H1 (cell line): Measurements from ENCODE around the gene ANXA6. TPM values are rescaled to one million over a fixed set of nuclear protein-coding genes. Genes with fewer than 3 reads are reported as not detected.

Source experiments
- CTCF ChIA-PET: fragments of 300-600 bp; sonication (Branson Sonifier 250); formaldehyde crosslinking; loops from one replicate; lab custom pipeline; 2021; ENCODE audit not compliant: partially characterized antibody; lab: Charles Lee
- POLR2A ChIA-PET: fragments of 300-600 bp; sonication (Branson Sonifier 250); formaldehyde crosslinking; loops from one replicate; lab custom pipeline; 2021; ENCODE audit warnings: inconsistent platforms; ENCODE audit not compliant: partially characterized antibody; lab: Charles Lee
- DNase-seq, 2 experiments: peaks; one replicate each; pipeline versions ENCODE4 v3.0.0 to v3.0.0-alpha.2; 2010 to 2022; ENCODE audit warnings: low spot score in 2 of 2, low read depth in 1 of 2, mixed read lengths in 1 of 2
- FAIRE-seq: peaks from 2 replicates; lab custom pipeline; 2011; peaks lifted over from hg19 to GRCh38; lab: Jason Lieb, UNC
- H2AFZ ChIP-seq: 2 replicates; pipeline ENCODE4 v1.8.1; 2012; ENCODE audit warnings: low read length, inconsistent platforms
- H2AK5ac ChIP-seq: 2 replicates; pipeline ENCODE4 v1.6.1; 2013; ENCODE audit warnings: low read depth, low read length
- H2BK120ac ChIP-seq: replicated peaks from 2 replicates; pipeline ENCODE3; 2013; ENCODE audit warnings: low read depth, low read length, inconsistent platforms
- H2BK12ac ChIP-seq: 2 replicates; pipeline ENCODE4 v1.6.1; 2013; ENCODE audit warnings: low read depth, low read length
- H2BK15ac ChIP-seq: 2 replicates; pipeline ENCODE4 v1.6.1; 2013; ENCODE audit warnings: low read length
- H2BK20ac ChIP-seq: 2 replicates; pipeline ENCODE4 v1.6.1; 2013; ENCODE audit warnings: low read length
- H2BK5ac ChIP-seq: 2 replicates; pipeline ENCODE4 v1.6.1; 2013; ENCODE audit warnings: low read depth, low read length
- H3K14ac ChIP-seq: 2 replicates; pipeline ENCODE4 v1.6.1; 2013; ENCODE audit warnings: inconsistent platforms; ENCODE audit not compliant: insufficient read length
- H3K18ac ChIP-seq: 2 replicates; pipeline ENCODE4 v1.6.1; 2013; ENCODE audit warnings: low read length; ENCODE audit errors: extremely low read depth
- H3K23ac ChIP-seq: 2 replicates; pipeline ENCODE4 v1.6.1; 2013; ENCODE audit warnings: inconsistent platforms; ENCODE audit not compliant: insufficient read length
- H3K23me2 ChIP-seq: 2 replicates; pipeline ENCODE4 v1.6.1; 2013; ENCODE audit warnings: low read depth, low read length
- H3K27ac ChIP-seq: 2 replicates; pipeline ENCODE4 v1.6.1; 2011; ENCODE audit warnings: low read depth, low read length, inconsistent platforms
- H3K27me3 ChIP-seq, 4 experiments: replicated peaks in 1 of 4; 1 replicate in 1 of 4; 2 replicates in 3 of 4; pipeline versions ENCODE4 v1.6.1 to v1.8.1; 2011 to 2013; ENCODE audit warnings: low read length in 3 of 4, mild to moderate bottlenecking in 3 of 4, inconsistent platforms in 2 of 4, mixed read lengths in 2 of 4, moderate library complexity in 1 of 4; ENCODE audit not compliant: control insufficient read depth in 3 of 4, insufficient read depth in 3 of 4; ENCODE audit errors: extremely low read depth in 1 of 4
- H3K36me3 ChIP-seq, 4 experiments: 2 replicates each; pipeline versions ENCODE4 v1.6.1 to v1.8.1; 2011 to 2013; ENCODE audit warnings: mild to moderate bottlenecking in 4 of 4, low read length in 3 of 4, moderate library complexity in 2 of 4, control low read depth in 1 of 4, inconsistent platforms in 1 of 4; ENCODE audit not compliant: insufficient read depth in 4 of 4, control insufficient read depth in 2 of 4
- H3K4ac ChIP-seq: replicated peaks from 2 replicates; pipeline ENCODE3; 2013; ENCODE audit warnings: low read length, low read depth, mixed read lengths, inconsistent platforms; ENCODE audit not compliant: insufficient read length
- H3K4me1 ChIP-seq, 4 experiments: replicated peaks in 1 of 4; 1 replicate in 1 of 4; 2 replicates in 3 of 4; pipeline versions ENCODE4 v1.6.1 to v1.8.1; 2011 to 2013; ENCODE audit warnings: low read length in 3 of 4, inconsistent platforms in 2 of 4, mixed read lengths in 1 of 4; ENCODE audit not compliant: insufficient read depth in 4 of 4, control insufficient read depth in 3 of 4
- H3K4me2 ChIP-seq, 2 experiments: 2 replicates each; pipeline versions ENCODE4 v1.6.1 to v1.8.1; 2011 to 2013; ENCODE audit warnings: low read depth in 2 of 2, low read length in 2 of 2, control low read depth in 1 of 2, inconsistent platforms in 1 of 2, mild to moderate bottlenecking in 1 of 2; ENCODE audit not compliant: insufficient read depth in 1 of 2
- H3K4me3 ChIP-seq, 4 experiments: fragments of 200-600, 300-600 bp in 1 of 4; sonication (generic), shearing (Covaris generic), sonication (Bioruptor Twin) in 1 of 4; 2 replicates each; pipeline versions ENCODE4 v1.5.1 to v1.8.1; 2011 to 2016; ENCODE audit warnings: low read length in 4 of 4, low read depth in 3 of 4, control low read depth in 2 of 4, inconsistent platforms in 2 of 4, mild to moderate bottlenecking in 2 of 4, mixed read lengths in 1 of 4, moderate library complexity in 1 of 4; ENCODE audit not compliant: insufficient read depth in 2 of 4; ENCODE audit errors: extremely low read depth in 1 of 4
- H3K56ac ChIP-seq: replicated peaks from 2 replicates; pipeline ENCODE3; 2013; ENCODE audit warnings: low read depth, mild to moderate bottlenecking, mixed read lengths, low read length, inconsistent platforms; ENCODE audit not compliant: insufficient read length
- H3K79me1 ChIP-seq: 2 replicates; pipeline ENCODE4 v1.6.1; 2013; ENCODE audit warnings: low read depth, low read length, control low read depth
- H3K79me2 ChIP-seq, 2 experiments: 2 replicates each; pipeline versions ENCODE4 v1.6.1 to v1.8.1; 2012 to 2013; ENCODE audit warnings: low read length in 2 of 2, mild to moderate bottlenecking in 2 of 2, inconsistent platforms in 1 of 2; ENCODE audit not compliant: insufficient read depth in 2 of 2, control insufficient read depth in 1 of 2
- H3K9ac ChIP-seq, 4 experiments: replicated peaks in 1 of 4; 1 replicate in 1 of 4; 2 replicates in 3 of 4; pipeline versions ENCODE4 v1.6.1 to v1.8.1; 2011 to 2013; ENCODE audit warnings: low read depth in 3 of 4, low read length in 3 of 4, control low read depth in 2 of 4, mild to moderate bottlenecking in 2 of 4, moderate library complexity in 2 of 4, inconsistent platforms in 1 of 4; ENCODE audit errors: extremely low read depth in 1 of 4
- H3K9me3 ChIP-seq, 2 experiments: 2 replicates each; pipeline versions ENCODE4 v1.6.1 to v1.8.1; 2012 to 2013; ENCODE audit warnings: mild to moderate bottlenecking in 2 of 2, moderate library complexity in 2 of 2, control low read depth in 1 of 2, inconsistent platforms in 1 of 2, low read depth in 1 of 2, low read length in 1 of 2, mixed read lengths in 1 of 2; ENCODE audit not compliant: insufficient read depth in 2 of 2
- H4K20me1 ChIP-seq, 2 experiments: replicated peaks in 1 of 2; 2 replicates each; pipeline versions ENCODE3 to v1.8.1; 2011 to 2013; ENCODE audit warnings: inconsistent platforms in 2 of 2, low read length in 2 of 2, mild to moderate bottlenecking in 1 of 2; ENCODE audit not compliant: insufficient read depth in 2 of 2, control insufficient read depth in 1 of 2
- H4K5ac ChIP-seq: 2 replicates; pipeline ENCODE4 v1.6.1; 2013; ENCODE audit warnings: low read length, low read depth, mixed read lengths, inconsistent platforms; ENCODE audit not compliant: insufficient read length
- H4K8ac ChIP-seq: 2 replicates; pipeline ENCODE4 v1.8.0; 2013; ENCODE audit warnings: mild to moderate bottlenecking, moderate library complexity, low read length, inconsistent platforms; ENCODE audit not compliant: insufficient read depth; ENCODE audit errors: extremely low read depth
- H4K91ac ChIP-seq: replicated peaks from 2 replicates; pipeline ENCODE3; 2013; ENCODE audit warnings: low read length, mixed read lengths, inconsistent platforms; ENCODE audit not compliant: insufficient read length
- CBX5 ChIP-seq: fragments of 300-800, 300-1000 bp; sonication (generic); IDR thresholded peaks from 2 replicates; pipeline ENCODE4 v1.7.1; 2016; ENCODE audit warnings: antibody characterized with exemption, low read length, low read depth
- CBX8 ChIP-seq: fragments of 300-800, 300-1000 bp; sonication (generic); IDR thresholded peaks from 2 replicates; pipeline ENCODE4 v1.7.1; 2016; ENCODE audit warnings: low read depth, low read length, borderline replicate concordance
- CHD1 ChIP-seq: IDR thresholded peaks from 2 replicates; pipeline ENCODE4 v1.6.1; 2012; ENCODE audit warnings: low read depth, low read length, improper control_type of control experiment
- EGR1 ChIP-seq: IDR thresholded peaks from 2 replicates; pipeline ENCODE4 v1.6.1; 2011; ENCODE audit warnings: low read depth, low read length, borderline replicate concordance
- EP300 ChIP-seq, 2 experiments: IDR thresholded peaks; 1 replicate in 1 of 2; 2 replicates in 1 of 2; pipeline ENCODE4 v1.6.1; 2011 to 2012; ENCODE audit warnings: low read depth in 2 of 2, low read length in 2 of 2, mild to moderate bottlenecking in 2 of 2, borderline replicate concordance in 1 of 2, inconsistent platforms in 1 of 2, moderate library complexity in 1 of 2
- EZH2 ChIP-seq: fragments of 200-600 bp; sonication (generic); IDR thresholded peaks from 2 replicates; pipeline ENCODE4 v1.7.1; 2012; ENCODE audit warnings: low read depth, mild to moderate bottlenecking, moderate library complexity, low read length, inconsistent platforms; ENCODE audit not compliant: severe bottlenecking
- JUN ChIP-seq: IDR thresholded peaks from 2 replicates; pipeline ENCODE4 v1.6.1; 2011; ENCODE audit warnings: low read depth, mild to moderate bottlenecking, improper control_type of control experiment, low read length
- MAFK ChIP-seq: IDR thresholded peaks from 2 replicates; pipeline ENCODE4 v1.6.1; 2012; ENCODE audit warnings: low read depth, mild to moderate bottlenecking, improper control_type of control experiment, low read length
- NRF1 ChIP-seq: IDR thresholded peaks from 2 replicates; pipeline ENCODE4 v1.6.1; 2011; ENCODE audit warnings: mild to moderate bottlenecking, low read depth, low read length, improper control_type of control experiment
- POU5F1 ChIP-seq: IDR thresholded peaks from 2 replicates; pipeline ENCODE4 v1.6.1; 2011; ENCODE audit warnings: low read depth, mild to moderate bottlenecking, low read length, moderate library complexity
- RBBP5 ChIP-seq: IDR thresholded peaks from 2 replicates; pipeline ENCODE4 v1.7.1; 2012; ENCODE audit warnings: low read depth, mild to moderate bottlenecking, inconsistent platforms, low read length, moderate library complexity, borderline replicate concordance
- RFX5 ChIP-seq: IDR thresholded peaks from 2 replicates; pipeline ENCODE4 v1.6.1; 2011; ENCODE audit warnings: low read depth, low read length, improper control_type of control experiment, borderline replicate concordance
- SP2 ChIP-seq: IDR thresholded peaks from 2 replicates; pipeline ENCODE4 v1.6.1; 2012; ENCODE audit warnings: mild to moderate bottlenecking, low read length, inconsistent platforms
- TAF7 ChIP-seq: optimal IDR thresholded peaks from 2 replicates; pipeline ENCODE3; 2011; ENCODE audit warnings: low read depth, mild to moderate bottlenecking, inconsistent platforms, low read length, moderate library complexity, borderline replicate concordance
- WGBS, 2 experiments: shearing (Covaris generic) in 1 of 2; methylation state at CpG; one replicate each; pipeline versions ENCODE4 v1.1.6 to v1.1.7; 2013 to 2015; ENCODE audit warnings: low lambda C conversion rate in 2 of 2, mixed read lengths in 2 of 2, inconsistent platforms in 1 of 2, low coverage in 1 of 2, missing lambda C conversion rate in 1 of 2; ENCODE audit not compliant: insufficient replicate concordance in 2 of 2, insufficient coverage in 1 of 2, insufficient read length in 1 of 2; ENCODE audit errors: extremely low coverage in 1 of 2, missing lambda C conversion rate in 1 of 2; 5-methylcytosine and 5-hydroxymethylcytosine counted together
- polyA plus RNA-seq, 7 experiments: library from polyadenylated mRNA; depleted of rRNA in 3 of 7; stranded (reverse) in 5 of 7; unstranded in 2 of 7; fragments of >200 nt in 5 of 7; fragments of 200-250 nt in 2 of 7; gene quantifications; 1 replicate in 5 of 7; 2 replicates in 1 of 7; 4 replicates in 1 of 7; pipeline versions ENCODE4 v1.2.1 to v1.2.3, GENCODE V29; 2011 to 2013; ENCODE audit warnings: missing spikeins in 2 of 7, mixed read lengths in 2 of 7
- total RNA-seq: library from RNA; stranded (reverse); fragmentation: NEBNext Ultra II Directional; extraction: Animal tissue kit (Norgen Biotek cat#: 25700); gene quantifications from 2 replicates; pipeline ENCODE4 v1.2.1, GENCODE V29; 2021

ANXA6 gene
- total and polyA plus RNA-seq, 2 of the 8 experiments (the other 6 are each of a cell fraction or from before 2014, with no cell fraction given) = 61.3 to 78.6 TPM

- H2AK5ac ChIP-seq = no peak overlapping the region
- H3K27me3 ChIP-seq = no peaks in the 10 kb centered on the region
- no peak overlapping the region for H4K8ac ChIP-seq
- no peak for DNase-seq
- H2BK20ac ChIP-seq = no peak overlapping the region
- no peak overlapping the region for H3K27ac ChIP-seq
- peaks cover 2 to 8% of the 10 kb centered on the region in 2 experiments for H4K20me1 ChIP-seq
- H4K5ac ChIP-seq = no peak overlapping the region
- no peaks in the 10 kb centered on the region for H3K79me2 ChIP-seq
- no peak overlapping the region for H3K4ac ChIP-seq
- no peak overlapping the region for H3K56ac ChIP-seq
- H3K18ac ChIP-seq = no peak overlapping the region
- no peak overlapping the region for H2BK120ac ChIP-seq
- H3K36me3 ChIP-seq = peaks cover 0 to 4% (median 0%) of the 10 kb centered on the region in 4 experiments; a peak in 2 of 8 replicates
- H3K23ac ChIP-seq = no peak overlapping the region
- ChIA-PET CTCF (interaction anchor here (4.6 to 14.2 kb wide), 6 partner anchors 16 to 113 kb away, joined by 42 to 777 read pairs (median 160); partner anchors contain the start of gene TNIP1), POLR2A (no interaction called here)
- no peak overlapping the region for H3K4me3 ChIP-seq
- no peak overlapping the region for H3K9ac ChIP-seq
- H3K9me3 ChIP-seq = peaks cover 0 to under 1% of the 10 kb centered on the region in 2 experiments; a peak in 1 of 4 replicates
- H3K4me1 ChIP-seq = no peaks in the 10 kb centered on the region
- no peak overlapping the region for H2BK15ac ChIP-seq
- H3K14ac ChIP-seq = no peak overlapping the region
- no peak overlapping the region for H4K91ac ChIP-seq
- no peak overlapping the region for H2BK5ac ChIP-seq
- WGBS, 2 experiments = 79% methylated on average over 3 of the region's 3 CpGs; no CpG with 5 or more reads in 1 of the 2 experiments
- H3K23me2 ChIP-seq = no peaks in the 10 kb centered on the region
- H3K4me2 ChIP-seq = no peak overlapping the region
- no peak overlapping the region for H2BK12ac ChIP-seq
- FAIRE-seq = no peak
- H2AFZ ChIP-seq = no peak overlapping the region
- H3K79me1 ChIP-seq = no peaks in the 10 kb centered on the region
- TF ChIP-seq MAFK (no peak), NRF1 (no peak), EZH2 (no peak), TAF7 (no peak), SP2 (no peak), CBX5 (no peak), CBX8 (no peak), EP300 (IDR thresholded peaks at IDR 0.05; ENCODE audit: borderline replicate concordance in 1 of 2, low read depth in 2 of 2, low read length in 2 of 2) (no peak), EGR1 (no peak), POU5F1 (no peak), RBBP5 (no peak), JUN (no peak), CHD1 (no peak), RFX5 (no peak)
Observed at GRCh38 chr5:151054709-151055108, 102.9 kb downstream of the ANXA6 start.
